Naive thymus-derived CD4-positive, alpha-beta T cell (primary cell): Measurements from ENCODE around the gene CARD10. TPM values are rescaled to one million over a fixed set of nuclear protein-coding genes. Genes with fewer than 3 reads are reported as not detected.
A peak's percentile ranks its signal among the peaks of the same experiment; 100 is the strongest.

Source experiments
- ATAC-seq: fragments of 150-1000 bp; cut with Tn5 transposase; 2 replicates; pipeline ENCODE4 v1.10.0; 2021; ENCODE audit warnings: mild to moderate bottlenecking, moderate library complexity
- CTCF ChIA-PET: fragments of 350-600 bp; sonication (Branson Sonifier 250); formaldehyde crosslinking; loops from one replicate; lab custom pipeline; 2021; ENCODE audit warnings: antibody characterized with exemption; lab: Charles Lee
- POLR2A ChIA-PET: fragments of 350-600 bp; sonication (Branson Sonifier 250); formaldehyde crosslinking; loops from one replicate; lab custom pipeline; 2021; ENCODE audit warnings: antibody characterized with exemption, inconsistent platforms; lab: Charles Lee
- DNase-seq, 9 donors: peaks; one replicate each; pipeline versions ENCODE4 v3.0.0 to v3.0.0-alpha.2; 2020 to 2022; ENCODE audit warnings: mixed read lengths in 1 of 9
- H3K27ac ChIP-seq: one replicate; pipeline ENCODE4 v1.7.0; 2013; ENCODE audit warnings: mild to moderate bottlenecking, low read depth, low read length, moderate library complexity
- H3K27me3 ChIP-seq, 2 donors: one replicate each; pipeline ENCODE4 v1.7.0; 2013; ENCODE audit warnings: low read length in 2 of 2, mild to moderate bottlenecking in 2 of 2, moderate library complexity in 2 of 2; ENCODE audit not compliant: control insufficient read depth in 2 of 2, insufficient read depth in 2 of 2
- H3K36me3 ChIP-seq, 3 experiments: 1 replicate in 2 of 3; 2 replicates in 1 of 3; pipeline ENCODE4 v1.7.0; 2013; ENCODE audit warnings: low read length in 3 of 3, mild to moderate bottlenecking in 3 of 3, moderate library complexity in 1 of 3; ENCODE audit not compliant: insufficient read depth in 3 of 3, control insufficient read depth in 2 of 3
- H3K4me1 ChIP-seq, 2 donors: one replicate each; pipeline ENCODE4 v1.7.0; 2013; ENCODE audit warnings: low read length in 2 of 2, mild to moderate bottlenecking in 2 of 2, moderate library complexity in 1 of 2; ENCODE audit not compliant: control insufficient read depth in 2 of 2, insufficient read depth in 2 of 2
- H3K4me3 ChIP-seq: 2 replicates; pipeline ENCODE4 v1.7.0; 2013; ENCODE audit warnings: mild to moderate bottlenecking, low read length
- H3K9me3 ChIP-seq, 3 experiments: 1 replicate in 2 of 3; 2 replicates in 1 of 3; pipeline ENCODE4 v1.7.0; 2013; ENCODE audit warnings: low read length in 3 of 3; ENCODE audit not compliant: control insufficient read depth in 2 of 3
- H3K27ac Mint-ChIP-seq, 9 donors: one replicate each; pipeline ENCODE4 v1.8.0; 2020 to 2022; ENCODE audit warnings: mixed read lengths in 9 of 9, mild to moderate bottlenecking in 8 of 9, moderate library complexity in 5 of 9, inconsistent platforms in 2 of 9
- H3K27me3 Mint-ChIP-seq, 5 donors: one replicate each; pipeline ENCODE4 v1.8.0; 2021 to 2022; ENCODE audit warnings: mixed read lengths in 5 of 5, mild to moderate bottlenecking in 1 of 5
- H3K36me3 Mint-ChIP-seq, 5 donors: one replicate each; pipeline ENCODE4 v1.8.0; 2020 to 2022; ENCODE audit warnings: mixed read lengths in 5 of 5, mild to moderate bottlenecking in 3 of 5, inconsistent platforms in 1 of 5
- H3K4me1 Mint-ChIP-seq, 7 donors: one replicate each; pipeline ENCODE4 v1.8.0; 2020 to 2022; ENCODE audit warnings: mixed read lengths in 7 of 7, mild to moderate bottlenecking in 3 of 7, inconsistent platforms in 1 of 7
- H3K4me3 Mint-ChIP-seq, 10 donors: one replicate each; pipeline ENCODE4 v1.8.0; 2020 to 2022; ENCODE audit warnings: mild to moderate bottlenecking in 10 of 10, mixed read lengths in 10 of 10, moderate library complexity in 6 of 10, inconsistent platforms in 2 of 10
- H3K9me3 Mint-ChIP-seq, 11 donors: one replicate each; pipeline ENCODE4 v1.8.0; 2020 to 2022; ENCODE audit warnings: mixed read lengths in 11 of 11, mild to moderate bottlenecking in 4 of 11, inconsistent platforms in 1 of 11, moderate library complexity in 1 of 11
- intact Hi-C, 2 donors: fragments of 100-400 bp; cut with micrococcal nuclease; formaldehyde crosslinking; loops; one replicate each; pipeline ENCODE4 v1.15.1; 2023
- polyA plus RNA-seq, 2 donors: library from polyadenylated mRNA; unstranded; fragments of 300-500 nt; fragmentation: Illumina TruSeq; gene quantifications; one replicate each; pipeline ENCODE4 v1.2.3, GENCODE V29; 2021
- total RNA-seq, 6 experiments: library from RNA in 5 of 6; stranded (reverse) in 5 of 6; gene quantifications; 1 replicate in 5 of 6; 2 replicates in 1 of 6; pipeline ENCODE4 v1.2.3 and lab custom pipeline; 2021 to 2026

Gene CARD10
- total and polyA plus RNA-seq, 7 experiments from 2014 or later: 0.13 to 1.0 (median 0.69) TPM; not detected in 2

- Histone ChIP-seq H3K9me3 (no peaks in the 10 kb centered on the region), H3K27me3 (no peaks in the 10 kb centered on the region), H3K4me3 (no peak overlapping the region), H3K4me1 (no peaks in the 10 kb centered on the region), H3K27ac (no peak overlapping the region), H3K36me3 (peaks cover 0 to 36% (median 4%) of the 10 kb centered on the region in 3 experiments)
- Mint-ChIP-seq H3K36me3 (peaks cover 4 to 30% (median 10%) of the 10 kb centered on the region in 5 donors), H3K4me3 (no peak overlapping the region), H3K9me3 (no peaks in the 10 kb centered on the region), H3K27ac (peak overlapping the region in 1 of 9 donors; percentile 36), H3K4me1 (peaks cover 3 to 18% (median 9%) of the 10 kb centered on the region in 7 donors), H3K27me3 (no peaks in the 10 kb centered on the region)
- CTCF ChIA-PET: no interaction called here
- ATAC-seq: no peak
- DNase-seq: no peak
- intact Hi-C loops: no loop called here
- POLR2A ChIA-PET: interaction anchor here (0.6 to 0.8 kb wide), 2 partner anchors 153 to 266 kb away, joined by 3 read pairs; no protein-coding TSS in a partner anchor
These were observed 56.8 kb downstream of the CARD10 start for GRCh38 chr22:37462436-37462835.

DNA sequence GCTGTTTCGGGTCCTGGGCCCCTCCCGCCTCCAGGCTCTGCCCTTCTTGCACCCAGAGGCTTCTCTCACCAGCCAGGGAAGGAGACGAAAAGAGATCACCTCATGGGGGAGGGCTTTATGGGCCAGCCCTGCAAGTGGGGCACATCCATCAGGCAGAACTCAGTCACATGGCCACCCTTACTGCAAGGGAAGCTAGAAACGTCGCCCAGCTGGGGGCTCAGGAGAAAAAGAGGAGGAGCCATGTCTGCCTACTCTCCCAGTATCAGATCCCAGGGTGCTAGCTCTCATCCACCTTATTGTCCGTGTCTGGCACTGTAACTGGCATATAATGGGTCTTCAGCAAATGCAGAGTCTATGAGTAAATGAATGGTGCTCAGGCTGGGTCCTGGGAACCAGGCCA, 57.3 kb downstream of the CARD10 start:
- Histone ChIP-seq H3K4me3 (no peak overlapping the region), H3K27ac (no peak overlapping the region), H3K9me3 (no peaks in the 10 kb centered on the region), H3K4me1 (no peaks in the 10 kb centered on the region), H3K27me3 (no peaks in the 10 kb centered on the region), H3K36me3 (peaks cover 0 to 31% (median 4%) of the 10 kb centered on the region in 3 experiments)
- POLR2A ChIA-PET: interaction anchor here (0.6 to 0.8 kb wide), 2 partner anchors 152 to 267 kb away, joined by 3 read pairs; no protein-coding TSS in a partner anchor
- H3K9me3 Mint-ChIP-seq: no peaks in the 10 kb centered on the region
- no peak overlapping the region for H3K4me3 Mint-ChIP-seq
- H3K27ac Mint-ChIP-seq: peak overlapping the region in 2 of 9 donors; percentile 47 to 73
- H3K36me3 Mint-ChIP-seq: peaks cover 4 to 30% (median 10%) of the 10 kb centered on the region in 5 donors
- CTCF ChIA-PET: no interaction called here
- DNase-seq (no peak), ATAC-seq (no peak)
- intact Hi-C loops: no loop called here
- peaks cover 5 to 23% (median 9%) of the 10 kb centered on the region in 7 donors for H3K4me1 Mint-ChIP-seq
- H3K27me3 Mint-ChIP-seq: no peaks in the 10 kb centered on the region

DNA sequence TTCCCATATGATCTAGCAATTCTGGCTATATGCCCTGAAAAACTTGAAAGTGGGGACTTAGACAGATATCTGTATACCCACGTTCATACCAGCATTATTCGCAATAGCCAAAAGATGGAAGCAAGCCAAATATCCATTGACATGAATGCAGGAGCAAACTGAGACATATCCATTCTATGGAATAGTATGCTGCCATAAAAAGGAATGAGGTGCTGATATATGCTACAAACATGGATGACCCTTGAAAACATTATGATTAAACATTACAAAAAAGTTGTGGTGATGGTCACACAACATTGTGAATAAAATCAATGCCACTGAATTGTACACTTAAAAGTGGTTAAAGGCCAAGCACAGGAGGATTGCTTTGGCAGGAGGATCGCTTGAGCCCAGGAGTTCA, 58.5 kb downstream of the CARD10 start:
- H3K36me3 ChIP-seq: peaks cover 0 to 19% (median 4%) of the 10 kb centered on the region in 3 experiments
- H3K27me3 Mint-ChIP-seq: no peaks in the 10 kb centered on the region
- no peaks in the 10 kb centered on the region for H3K9me3 Mint-ChIP-seq
- no peaks in the 10 kb centered on the region for H3K4me1 ChIP-seq
- ATAC-seq (no peak), DNase-seq (no peak)
- no peaks in the 10 kb centered on the region for H3K9me3 ChIP-seq
- ChIA-PET POLR2A (no interaction called here), CTCF (interaction anchor here (0.6 to 0.7 kb wide), 2 partner anchors 144 to 341 kb away, joined by 5 to 9 read pairs; no protein-coding TSS in a partner anchor)
- H3K4me3 Mint-ChIP-seq: no peak overlapping the region
- H3K27ac ChIP-seq: no peak overlapping the region
- no peak overlapping the region for H3K4me3 ChIP-seq
- H3K36me3 Mint-ChIP-seq: peaks cover 4 to 26% (median 7%) of the 10 kb centered on the region in 5 donors
- no peak overlapping the region for H3K27ac Mint-ChIP-seq
- intact Hi-C loops: no loop called here
- H3K27me3 ChIP-seq: no peaks in the 10 kb centered on the region
- H3K4me1 Mint-ChIP-seq: peaks cover 4 to 20% (median 10%) of the 10 kb centered on the region in 7 donors

DNA sequence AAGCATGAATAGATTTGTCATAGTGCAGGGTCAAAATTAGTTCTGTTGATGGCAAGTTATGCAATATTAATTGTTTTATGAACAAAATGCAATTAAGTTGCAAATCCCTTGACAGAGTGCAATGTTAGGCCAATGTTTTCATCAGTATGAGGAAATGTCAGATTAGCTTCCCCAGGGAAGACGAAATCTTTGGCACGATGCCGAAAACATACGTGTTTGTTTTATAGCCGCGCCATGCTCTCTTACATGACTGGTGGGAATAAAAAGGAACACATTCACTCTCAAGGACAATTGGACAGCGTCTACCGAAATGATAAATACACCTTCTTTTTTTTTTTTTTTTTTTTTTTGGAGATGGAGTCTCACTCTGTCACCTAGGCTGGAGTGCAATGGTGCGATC, 60.0 kb downstream of the CARD10 start:
- Histone ChIP-seq H3K4me1 (no peaks in the 10 kb centered on the region), H3K27me3 (no peaks in the 10 kb centered on the region), H3K27ac (no peak overlapping the region), H3K36me3 (peaks cover 0 to 16% (median 0%) of the 10 kb centered on the region in 3 experiments), H3K4me3 (no peak overlapping the region), H3K9me3 (no peaks in the 10 kb centered on the region)
- H3K36me3 Mint-ChIP-seq: peaks cover 4 to 33% (median 5%) of the 10 kb centered on the region in 5 donors
- no peak for ATAC-seq
- ChIA-PET POLR2A (interaction anchor here (0.6 to 1.7 kb wide), 4 partner anchors 143 to 276 kb away, joined by 3 to 5 read pairs (median 4); no protein-coding TSS in a partner anchor), CTCF (interaction anchor here (0.9 to 4.3 kb wide), 8 partner anchors 13 to 214 kb away, joined by 3 to 14 read pairs (median 4); partner anchors contain the start of gene CYTH4)
- no peaks in the 10 kb centered on the region for H3K9me3 Mint-ChIP-seq
- H3K4me1 Mint-ChIP-seq: peaks cover 0 to 10% (median 6%) of the 10 kb centered on the region in 7 donors
- intact Hi-C loops: loop anchor here in 1 of 2 donors (5.0 kb wide), 1 partner anchor 292 kb away; no protein-coding TSS in a partner anchor
- no peak overlapping the region for H3K27ac Mint-ChIP-seq
- DNase-seq: no peak
- H3K4me3 Mint-ChIP-seq: no peak overlapping the region
- no peaks in the 10 kb centered on the region for H3K27me3 Mint-ChIP-seq

DNA sequence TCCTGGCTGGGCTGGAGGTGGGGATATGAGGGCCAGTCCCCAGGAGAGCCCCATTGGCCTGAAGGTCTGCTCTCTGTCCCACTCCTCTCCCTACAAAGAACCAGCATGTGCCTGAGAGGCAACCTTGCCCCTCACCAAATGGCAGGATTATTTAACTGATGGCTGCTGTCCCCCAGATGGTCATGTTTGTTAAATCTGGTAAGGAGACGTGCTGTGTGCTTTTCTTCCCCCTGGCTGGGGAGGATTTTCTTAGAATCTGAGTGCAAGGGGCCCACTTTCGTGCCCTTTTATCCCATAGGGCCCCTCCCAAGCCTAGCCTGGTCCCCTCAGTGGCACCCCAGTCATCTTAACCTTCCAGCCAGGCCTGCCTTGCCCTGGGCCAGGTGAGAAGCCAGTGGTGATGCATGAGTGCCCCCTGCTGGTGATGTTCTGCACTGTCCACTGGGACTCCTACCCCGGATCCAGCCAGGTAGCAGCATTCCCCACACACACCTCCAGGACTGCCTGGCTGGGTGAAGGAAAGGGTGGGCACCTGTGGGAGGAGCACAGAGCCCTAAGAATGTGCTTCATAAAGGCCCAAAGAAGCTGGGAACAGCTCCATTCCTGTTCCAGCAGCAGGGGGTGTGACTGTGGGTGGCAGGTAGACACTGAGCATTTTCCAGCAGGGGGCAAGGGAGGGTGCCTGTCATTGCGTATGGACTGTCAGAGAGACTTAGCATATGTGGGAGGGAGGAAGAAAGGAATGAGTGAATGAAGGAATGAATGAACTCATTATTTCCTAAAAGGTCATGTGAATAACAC, 61.9 kb downstream of the CARD10 start:
- H3K9me3 Mint-ChIP-seq: no peaks in the 10 kb centered on the region
- ATAC-seq (peak; percentile 96), DNase-seq (peak; percentile 66 to 88 (median 77))
- intact Hi-C loops: loop anchor here (1.0 to 5.0 kb wide), 4 partner anchors 41 to 290 kb away; no protein-coding TSS in a partner anchor
- Histone ChIP-seq H3K36me3 (peaks cover 0 to 16% (median 0%) of the 10 kb centered on the region in 3 experiments), H3K27me3 (no peaks in the 10 kb centered on the region), H3K27ac (no peak overlapping the region), H3K4me1 (no peaks in the 10 kb centered on the region), H3K9me3 (no peaks in the 10 kb centered on the region), H3K4me3 (no peak overlapping the region)
- H3K36me3 Mint-ChIP-seq: peaks cover 4 to 28% (median 5%) of the 10 kb centered on the region in 5 donors
- H3K27me3 Mint-ChIP-seq: no peaks in the 10 kb centered on the region
- H3K27ac Mint-ChIP-seq: peak overlapping the region in 1 of 9 donors; percentile 51
- CTCF ChIA-PET: interaction anchor here (0.7 to 4.3 kb wide), 13 partner anchors 15 to 290 kb away, joined by 3 to 14 read pairs (median 3); partner anchors contain the start of gene CYTH4
- no peak overlapping the region for H3K4me3 Mint-ChIP-seq
- peaks cover 0 to 9% (median 5%) of the 10 kb centered on the region in 7 donors for H3K4me1 Mint-ChIP-seq
- POLR2A ChIA-PET: interaction anchor here (1.7 kb wide), 1 partner anchor 190 kb away, joined by 5 read pairs; no protein-coding TSS in a partner anchor

DNA sequence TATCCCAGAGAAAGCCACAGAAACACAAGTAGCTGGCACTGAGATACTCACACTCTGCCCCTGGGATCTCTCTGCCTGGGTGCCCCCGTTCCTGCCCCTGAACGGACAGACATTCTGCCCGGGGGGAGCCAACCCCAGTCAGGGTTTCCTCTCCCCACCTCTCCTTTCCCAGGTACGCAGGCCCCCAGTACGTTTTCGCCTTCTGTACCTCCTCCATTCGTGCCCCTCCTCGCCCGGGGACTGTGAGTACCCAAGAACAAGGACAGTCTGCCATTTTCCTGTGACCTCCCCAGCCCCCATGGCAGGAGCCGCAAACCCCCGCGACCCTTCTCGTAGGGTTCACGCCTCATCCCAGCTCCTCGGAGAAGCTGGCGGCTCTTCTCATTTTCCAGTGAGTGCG, 62.9 kb downstream of the CARD10 start:
- intact Hi-C loops: loop anchor here in 1 of 2 donors (5.0 kb wide), 1 partner anchor 289 kb away; no protein-coding TSS in a partner anchor
- Mint-ChIP-seq H3K9me3 (no peaks in the 10 kb centered on the region), H3K4me1 (peaks cover 0 to 9% (median 2%) of the 10 kb centered on the region in 7 donors), H3K4me3 (no peak overlapping the region), H3K27me3 (no peaks in the 10 kb centered on the region), H3K27ac (no peak overlapping the region), H3K36me3 (peaks cover 4 to 30% (median 5%) of the 10 kb centered on the region in 5 donors)
- Histone ChIP-seq H3K9me3 (no peaks in the 10 kb centered on the region), H3K27ac (no peak overlapping the region), H3K4me1 (no peaks in the 10 kb centered on the region), H3K27me3 (no peaks in the 10 kb centered on the region), H3K4me3 (no peak overlapping the region), H3K36me3 (peaks cover 0 to 16% (median 0%) of the 10 kb centered on the region in 3 experiments)
- DNase-seq: no peak
- ATAC-seq: no peak
- CTCF ChIA-PET: interaction anchor here (0.6 to 4.3 kb wide), 6 partner anchors 16 to 252 kb away, joined by 3 to 14 read pairs (median 4); no protein-coding TSS in a partner anchor
- POLR2A ChIA-PET: interaction anchor here (0.7 kb wide), 1 partner anchor 191 kb away, joined by 3 read pairs; no protein-coding TSS in a partner anchor
